Measurements from ENCODE around the gene ZCCHC9. TPM values are rescaled to one million over a fixed set of nuclear protein-coding genes. Genes with fewer than 3 reads are reported as not detected.
"Not testable (repeated sequence)": the region's sequence is repeated elsewhere in the genome, so short reads cannot be mapped to it uniquely, and the experiment has no call there.

The ZCCHC9 gene
- total RNA-seq, 2 donors from 2014 or later: 19.4 to 30.1 TPM

GRCh38 chr5:81269751-81270393 lies 31.5 kb upstream of the ZCCHC9 start:
- Histone ChIP-seq H3K9me3 (no peaks in the 10 kb centered on the region), H3K27me3 (replicated peaks; ENCODE audit: insufficient read depth) (no peaks in the 10 kb centered on the region), H3K27ac (no peak overlapping the region), H3K36me3 (no peaks in the 10 kb centered on the region), H3K4me3 (no peak overlapping the region), H3K4me1 (replicated peaks) (no peaks in the 10 kb centered on the region)
- TF ChIP-seq CTCF (IDR thresholded peaks at IDR 0.05): no peak
- no peak for TF ChIP-seq POLR2A (IDR thresholded peaks at IDR 0.05)
- TF ChIP-seq POLR2AphosphoS5 (IDR thresholded peaks at IDR 0.05): no peak
- 95% methylated on average over 8 of the region's 8 CpGs for WGBS
- intact Hi-C loops (cut with DNase I): no loop called here
- no peak for DNase-seq (ENCODE audit: low spot score)

GRCh38 chr5:81270394-81271027 lies 30.9 kb upstream of the ZCCHC9 start:
- H3K36me3 ChIP-seq; H3K4me1 ChIP-seq (replicated peaks); H3K27me3 ChIP-seq (replicated peaks; ENCODE audit: insufficient read depth); DNase-seq (ENCODE audit: low spot score); H3K27ac ChIP-seq; H3K9me3 ChIP-seq; H3K4me3 ChIP-seq; intact Hi-C loops (cut with DNase I): not testable (repeated sequence)
- WGBS: 100% methylated on average over 2 of the region's 2 CpGs

DNA sequence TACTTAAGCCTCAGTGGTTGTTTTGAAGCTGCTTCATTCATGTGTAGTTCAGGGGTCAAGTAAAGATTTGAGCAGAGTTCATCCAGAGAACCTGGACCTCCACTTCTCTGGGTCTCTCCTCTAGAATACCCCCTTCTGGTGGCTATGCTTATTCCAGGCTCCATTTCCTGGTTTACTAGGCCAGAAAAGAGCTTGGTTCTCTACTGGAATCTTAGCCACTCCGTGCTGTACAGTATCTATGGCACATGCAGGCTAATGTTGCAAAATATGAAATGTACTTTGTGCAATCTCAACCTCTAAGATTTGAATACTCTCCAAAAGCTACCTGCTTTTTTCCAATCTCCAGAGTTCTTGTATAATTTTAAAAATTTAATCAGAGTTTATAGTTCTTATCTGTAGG lies 17.4 kb upstream of the ZCCHC9 start:
- H3K4me1 ChIP-seq (replicated peaks): no peaks in the 10 kb centered on the region

DNA sequence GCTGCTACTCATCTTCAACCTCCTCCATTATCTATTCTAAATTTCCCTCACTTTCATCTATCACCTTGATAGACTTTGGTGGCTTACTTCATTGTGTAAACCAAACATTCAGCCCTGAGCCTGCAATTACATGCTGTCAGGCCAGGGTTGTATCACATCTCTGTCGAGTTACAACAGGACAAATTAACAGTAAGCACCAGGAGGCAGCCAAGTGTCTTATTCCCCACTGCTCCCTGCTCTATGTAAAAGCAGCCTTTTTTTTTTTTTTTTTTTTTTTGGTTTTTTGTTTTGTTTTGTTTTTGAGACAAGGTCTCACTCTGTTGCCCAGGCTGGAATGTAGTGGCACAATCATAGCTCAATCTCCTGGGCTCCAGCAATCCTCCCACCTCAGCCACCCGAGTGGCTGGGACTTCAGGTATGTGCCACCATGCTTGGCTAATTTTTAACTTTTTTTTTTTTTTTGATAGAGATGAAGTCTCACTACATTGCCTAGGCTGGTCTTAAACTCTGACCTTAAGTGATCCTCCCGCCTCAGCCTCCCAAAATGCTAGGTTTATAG lies 15.2 kb upstream of the ZCCHC9 start:
- Histone ChIP-seq H3K36me3 (no peaks in the 10 kb centered on the region), H3K27ac (no peak overlapping the region), H3K4me1 (replicated peaks) (no peaks in the 10 kb centered on the region), H3K27me3 (replicated peaks; ENCODE audit: insufficient read depth) (no peaks in the 10 kb centered on the region), H3K4me3 (no peak overlapping the region), H3K9me3 (no peaks in the 10 kb centered on the region)
- WGBS: 70% methylated on average over 3 of the region's 3 CpGs
- intact Hi-C loops (cut with DNase I): no loop called here
- DNase-seq (ENCODE audit: low spot score): no peak
- no peak for TF ChIP-seq CTCF (IDR thresholded peaks at IDR 0.05)
- no peak for TF ChIP-seq POLR2AphosphoS5 (IDR thresholded peaks at IDR 0.05)

More for the DNA sequence above, 17.4 kb upstream of the ZCCHC9 start:
- H3K4me3 ChIP-seq: no peak overlapping the region
- H3K27me3 ChIP-seq (replicated peaks; ENCODE audit: insufficient read depth): no peaks in the 10 kb centered on the region
- WGBS: 95% methylated on average over 1 of the region's 1 CpG
- DNase-seq (ENCODE audit: low spot score): no peak
- H3K36me3 ChIP-seq: no peaks in the 10 kb centered on the region
- H3K27ac ChIP-seq: no peak overlapping the region
- no peaks in the 10 kb centered on the region for H3K9me3 ChIP-seq
- TF ChIP-seq POLR2A (IDR thresholded peaks at IDR 0.05) (no peak), CTCF (IDR thresholded peaks at IDR 0.05) (no peak), POLR2AphosphoS5 (IDR thresholded peaks at IDR 0.05) (no peak)
- intact Hi-C loops (cut with DNase I): no loop called here

DNA sequence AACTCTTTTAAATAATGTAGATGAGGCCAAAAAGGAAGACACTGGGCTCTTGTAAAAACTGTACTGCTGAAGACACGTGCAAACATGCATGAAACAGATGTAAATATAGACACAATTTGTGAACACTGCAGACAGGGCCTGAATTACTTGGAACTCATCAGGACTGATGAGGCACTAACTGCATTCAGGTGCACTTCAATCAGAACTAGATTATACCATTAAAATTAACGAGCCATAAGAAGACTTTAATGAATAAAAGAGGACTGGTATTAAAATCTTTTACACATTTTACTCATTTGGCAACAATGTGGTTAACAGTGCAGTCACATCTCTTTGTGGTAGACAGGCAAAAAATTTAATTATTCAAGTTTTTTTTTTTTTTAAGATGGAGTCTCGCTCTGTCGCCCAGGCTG lies 13.4 kb upstream of the ZCCHC9 start:
- TF ChIP-seq POLR2A (IDR thresholded peaks at IDR 0.05) (no peak), CTCF (IDR thresholded peaks at IDR 0.05) (no peak), POLR2AphosphoS5 (IDR thresholded peaks at IDR 0.05) (no peak)
- H3K27ac ChIP-seq: no peak overlapping the region
- 41% methylated on average over 4 of the region's 4 CpGs for WGBS
- intact Hi-C loops (cut with DNase I): no loop called here
- H3K4me1 ChIP-seq (replicated peaks): no peaks in the 10 kb centered on the region
- DNase-seq (ENCODE audit: low spot score): no peak
- H3K27me3 ChIP-seq (replicated peaks; ENCODE audit: insufficient read depth): no peaks in the 10 kb centered on the region
- no peak overlapping the region for H3K4me3 ChIP-seq
- no peaks in the 10 kb centered on the region for H3K9me3 ChIP-seq
- no peaks in the 10 kb centered on the region for H3K36me3 ChIP-seq

Data from prostate gland (tissue), 2 donors.